HL-60/S4 treated with retinoic acid at 250 ng/mL for 4 days and 3 days (cell line): ENCODE results near the gene WNK2.

ENCODE experiments used
- in situ Hi-C: fragments of 300-500 bp; cut with MboI; formaldehyde crosslinking; loops from 2 replicates; pipeline ENCODE4 v1.7.0; 2022; ENCODE audit warnings: low sequenced_read_pairs

Gene WNK2

DNA sequence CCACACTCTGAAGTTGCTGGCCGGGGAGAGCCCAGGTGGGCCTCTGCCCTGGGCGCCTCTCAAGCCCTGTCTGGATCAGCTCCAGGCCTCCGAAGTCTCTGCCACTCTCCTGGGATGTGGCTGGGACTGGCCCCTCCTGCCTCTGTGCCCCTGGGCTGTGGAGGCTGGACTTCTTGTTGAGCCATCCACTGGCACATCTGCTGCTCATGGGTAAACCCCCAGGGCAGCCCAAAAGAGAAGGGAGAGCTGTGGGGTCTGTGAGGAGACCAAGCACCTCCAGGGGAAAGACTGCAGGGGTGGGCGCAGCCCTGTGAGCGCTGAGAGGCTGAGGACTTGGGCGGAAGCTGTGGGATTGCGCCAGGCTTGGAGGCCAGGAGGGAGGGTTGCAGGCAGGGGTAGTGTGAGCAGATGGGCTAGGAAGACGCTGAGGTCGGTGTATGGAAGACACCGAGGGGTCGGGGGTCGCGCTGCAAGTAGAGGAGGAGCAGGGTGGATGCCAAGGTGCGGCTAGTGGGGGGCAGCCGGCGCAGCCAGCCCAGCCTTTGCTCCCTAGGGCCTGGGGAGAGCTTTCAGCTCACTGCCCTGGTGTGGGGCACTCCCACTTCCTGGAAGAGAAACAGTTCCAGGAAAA lies 118.1 kb downstream of the WNK2 start:
- in situ Hi-C loops = loop anchor here (25.0 kb wide), 1 partner anchor 340 kb away; no protein-coding TSS in a partner anchor

DNA sequence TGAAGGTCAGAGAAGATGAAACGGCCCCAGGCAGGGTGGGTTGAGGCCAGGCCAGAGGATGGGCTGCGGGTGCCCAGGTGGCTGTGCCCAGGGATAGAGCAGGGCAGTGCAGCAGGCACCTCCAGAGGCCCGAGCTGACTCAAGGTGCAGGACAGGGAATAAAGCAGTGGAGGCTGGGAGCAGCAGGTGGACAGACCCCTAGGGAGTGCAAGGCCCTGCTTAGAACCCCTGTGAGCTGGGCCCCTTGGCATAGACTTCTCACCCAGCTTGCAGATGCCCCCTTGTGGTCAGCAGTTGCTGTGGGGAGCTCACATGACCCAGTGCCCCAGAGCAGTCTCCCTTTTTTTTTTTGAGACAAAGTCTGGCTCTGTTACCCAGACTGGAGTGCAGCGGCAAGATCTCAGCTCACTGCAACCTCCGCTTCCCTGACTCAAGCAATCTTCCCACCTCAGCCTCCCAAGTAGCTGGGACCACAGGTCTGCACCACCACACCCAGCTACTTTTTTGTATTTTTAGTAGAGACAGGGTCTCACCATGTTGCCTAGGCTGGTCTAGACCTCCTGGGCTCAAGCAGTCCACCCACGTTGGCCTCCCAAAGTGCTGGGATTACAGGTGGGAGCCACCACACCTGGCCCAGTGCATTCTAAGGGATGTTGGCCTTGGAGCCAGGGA lies 118.8 kb downstream of the WNK2 start:
- in situ Hi-C loops = loop anchor here (25.0 kb wide), 1 partner anchor 340 kb away; no protein-coding TSS in a partner anchor

DNA sequence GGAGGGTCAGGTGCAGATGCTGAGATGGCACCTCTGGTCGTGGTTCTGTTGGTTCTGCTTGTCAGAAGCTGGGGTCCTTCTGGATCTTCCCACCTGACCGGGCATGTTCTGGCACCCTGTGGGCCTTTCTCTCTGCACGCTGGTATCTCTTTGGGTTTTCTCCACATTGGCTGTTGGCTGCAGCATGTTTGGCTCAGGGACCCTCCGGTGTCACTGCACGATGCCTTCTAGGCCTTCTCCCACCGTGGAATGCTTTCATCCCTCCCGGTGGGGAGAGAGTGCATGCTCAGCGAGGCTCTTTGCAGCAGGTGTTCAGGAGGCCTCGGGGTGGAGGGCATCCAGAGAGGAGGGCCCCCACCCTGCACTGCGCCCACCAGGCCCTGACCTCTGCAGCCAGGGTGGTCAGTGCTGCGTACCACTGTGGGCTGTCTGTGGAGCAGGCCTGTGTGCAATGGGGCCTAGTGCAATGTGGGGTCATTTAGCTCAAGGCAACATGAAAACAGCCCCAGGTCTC lies 119.4 kb downstream of the WNK2 start:
- in situ Hi-C loops = loop anchor here (25.0 kb wide), 1 partner anchor 341 kb away; no protein-coding TSS in a partner anchor

DNA sequence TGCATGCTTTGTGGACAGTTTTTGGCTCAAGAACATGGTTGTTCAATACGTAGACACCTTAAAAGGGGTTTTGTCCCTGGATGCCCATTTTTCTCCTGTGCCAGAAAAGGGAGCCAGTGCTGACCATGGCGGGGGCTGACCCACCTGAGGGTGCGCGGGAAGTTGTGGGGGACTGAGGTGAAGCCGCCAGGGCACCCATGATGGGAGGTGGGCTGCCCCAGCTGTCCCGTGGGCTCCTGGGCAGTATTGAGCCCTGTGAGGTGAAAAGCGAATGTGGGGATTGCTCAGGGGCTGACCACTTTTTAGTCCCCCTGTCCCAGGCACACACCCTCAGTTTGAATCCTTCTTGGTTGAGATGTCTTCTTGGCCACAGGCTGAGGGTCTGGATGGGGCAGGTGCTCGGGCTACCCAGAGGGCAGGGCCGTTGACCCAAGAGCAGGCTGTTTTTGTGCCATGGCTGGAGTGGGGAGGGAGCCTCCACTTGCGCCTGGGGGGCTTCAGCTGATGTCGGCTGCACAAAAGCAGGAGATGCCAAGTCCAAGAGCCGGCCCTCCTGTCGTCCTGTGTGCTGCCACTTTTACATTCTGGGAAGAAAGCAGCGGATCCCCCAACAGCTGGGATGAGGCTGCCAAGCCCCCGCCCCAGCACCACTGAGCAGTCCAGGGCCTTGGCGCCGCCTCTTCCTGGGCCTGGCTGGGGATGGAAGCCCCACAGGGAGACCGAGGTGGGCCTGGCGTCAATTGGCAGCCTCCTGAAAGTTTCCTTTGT lies 120.1 kb downstream of the WNK2 start:
- in situ Hi-C loops = loop anchor here (25.0 kb wide), 1 partner anchor 342 kb away; no protein-coding TSS in a partner anchor

DNA sequence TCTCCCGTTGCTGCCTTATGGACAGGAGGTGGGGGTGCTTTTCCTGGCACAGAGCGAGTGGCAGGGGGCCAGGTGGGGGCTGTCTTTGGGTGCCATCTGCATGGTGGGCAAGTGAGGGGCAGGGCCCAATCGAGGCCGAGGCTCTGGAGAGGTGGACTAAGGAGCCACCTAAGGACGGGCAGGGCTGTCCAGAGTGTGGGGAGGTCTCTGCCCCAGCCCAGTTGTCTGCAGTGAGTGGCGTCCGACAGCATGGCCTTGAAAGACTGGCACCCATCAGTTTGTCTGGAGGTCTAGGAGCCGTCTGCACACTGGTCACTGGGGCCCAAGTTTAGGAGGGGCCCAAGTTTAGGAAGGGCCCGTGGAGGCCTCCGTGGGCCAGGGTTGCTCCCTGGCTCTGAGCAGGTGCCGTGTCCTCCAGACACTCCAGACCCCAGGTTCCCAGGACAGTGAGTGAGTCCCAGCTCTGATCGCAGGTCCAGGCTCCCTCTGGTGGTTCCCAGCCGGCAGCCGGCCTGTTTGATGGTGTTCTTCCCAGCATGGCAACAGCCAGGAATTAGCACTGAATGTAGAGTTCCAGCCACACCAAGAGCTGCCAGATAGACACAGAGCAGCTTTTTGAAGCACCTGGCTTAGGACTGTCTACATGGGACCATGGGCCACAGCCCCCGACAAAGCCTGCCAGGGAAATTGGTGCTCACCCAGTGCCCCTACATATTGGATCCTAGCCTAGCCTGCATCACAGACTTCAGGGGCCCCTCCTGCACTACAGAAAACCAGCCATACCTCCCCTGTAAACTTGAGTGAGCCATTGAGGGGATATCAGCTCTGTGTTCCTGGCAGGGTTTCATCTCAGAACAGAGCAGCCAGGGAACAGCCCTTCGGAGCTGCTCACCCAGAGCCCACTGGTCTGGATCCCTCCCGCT lies 120.9 kb downstream of the WNK2 start:
- in situ Hi-C loops = loop anchor here (25.0 kb wide), 1 partner anchor 343 kb away; no protein-coding TSS in a partner anchor

DNA sequence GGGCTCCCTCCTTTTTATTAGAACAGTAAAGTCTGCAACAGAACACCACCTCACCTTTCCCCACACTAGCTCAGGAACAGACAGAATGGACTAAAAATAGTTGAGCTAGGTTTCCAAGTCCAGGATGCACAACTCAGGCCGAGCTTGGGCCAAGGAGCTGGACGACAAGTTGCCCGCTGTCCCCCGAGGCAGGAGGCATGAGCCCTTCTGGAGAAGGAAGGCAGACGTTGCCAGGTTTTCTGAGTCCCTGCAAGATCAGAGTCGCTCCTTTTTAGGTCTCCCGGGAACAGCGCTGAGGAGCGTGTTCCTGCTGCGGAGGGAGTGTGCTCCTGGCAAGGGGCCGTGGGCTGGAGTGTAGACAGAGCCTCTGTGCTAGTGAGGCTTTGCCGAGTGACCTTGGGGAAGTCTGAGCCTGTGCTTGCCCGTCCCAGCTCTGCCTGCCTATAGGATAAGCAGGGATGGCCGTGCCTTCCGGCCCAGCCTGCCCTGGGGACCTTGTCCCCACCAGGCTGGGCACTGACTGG lies 121.6 kb downstream of the WNK2 start:
- in situ Hi-C loops = loop anchor here (25.0 kb wide), 1 partner anchor 343 kb away; no protein-coding TSS in a partner anchor

DNA sequence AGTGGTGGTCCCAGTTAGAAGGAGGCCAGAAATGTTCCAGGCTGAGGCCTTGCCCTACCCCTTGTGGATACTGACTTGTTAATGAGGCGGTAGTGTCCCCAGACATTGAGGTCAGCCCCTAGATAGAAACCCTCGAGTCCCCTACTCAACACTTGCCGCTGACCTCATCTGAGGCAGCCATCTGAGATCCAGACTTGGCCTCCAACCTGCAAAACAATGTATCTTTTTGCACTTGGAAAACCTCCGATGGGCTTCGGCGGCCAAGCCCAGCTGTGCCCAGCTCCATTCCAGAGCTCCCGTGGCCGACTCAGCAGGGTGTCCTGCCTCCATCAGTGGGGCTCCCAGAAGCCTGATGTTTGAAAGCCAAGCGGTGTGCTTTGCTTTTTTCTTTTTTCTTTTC lies 122.1 kb downstream of the WNK2 start:
- in situ Hi-C loops = loop anchor here (25.0 kb wide), 1 partner anchor 344 kb away; no protein-coding TSS in a partner anchor

DNA sequence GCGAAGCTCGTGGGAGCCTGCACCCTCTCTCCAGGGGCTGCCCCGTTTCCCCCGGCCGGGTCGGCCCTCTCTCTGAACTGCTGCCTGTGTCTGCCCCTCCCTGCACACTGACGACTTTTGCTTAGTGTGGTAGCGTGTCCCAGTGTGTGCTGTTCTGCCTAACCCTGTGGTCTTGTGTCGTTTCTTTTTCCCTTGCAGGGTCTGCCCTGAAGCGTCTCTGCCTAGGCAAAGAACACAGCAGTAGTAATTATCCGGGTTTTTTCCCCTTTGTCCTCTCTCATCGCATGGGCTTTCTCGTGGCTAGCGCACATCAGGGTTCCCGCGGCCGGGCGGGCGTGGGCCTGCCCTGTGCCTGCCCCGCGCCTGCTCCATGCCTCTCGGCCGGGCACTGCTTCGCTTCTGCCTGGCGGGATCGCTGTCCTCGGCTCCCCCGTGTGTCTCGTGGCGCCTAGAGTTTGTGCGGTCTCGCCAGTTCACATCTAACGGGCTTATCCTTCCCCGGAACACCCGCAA lies 122.7 kb downstream of the WNK2 start:
- in situ Hi-C loops = loop anchor here (25.0 kb wide), 1 partner anchor 344 kb away; no protein-coding TSS in a partner anchor

DNA sequence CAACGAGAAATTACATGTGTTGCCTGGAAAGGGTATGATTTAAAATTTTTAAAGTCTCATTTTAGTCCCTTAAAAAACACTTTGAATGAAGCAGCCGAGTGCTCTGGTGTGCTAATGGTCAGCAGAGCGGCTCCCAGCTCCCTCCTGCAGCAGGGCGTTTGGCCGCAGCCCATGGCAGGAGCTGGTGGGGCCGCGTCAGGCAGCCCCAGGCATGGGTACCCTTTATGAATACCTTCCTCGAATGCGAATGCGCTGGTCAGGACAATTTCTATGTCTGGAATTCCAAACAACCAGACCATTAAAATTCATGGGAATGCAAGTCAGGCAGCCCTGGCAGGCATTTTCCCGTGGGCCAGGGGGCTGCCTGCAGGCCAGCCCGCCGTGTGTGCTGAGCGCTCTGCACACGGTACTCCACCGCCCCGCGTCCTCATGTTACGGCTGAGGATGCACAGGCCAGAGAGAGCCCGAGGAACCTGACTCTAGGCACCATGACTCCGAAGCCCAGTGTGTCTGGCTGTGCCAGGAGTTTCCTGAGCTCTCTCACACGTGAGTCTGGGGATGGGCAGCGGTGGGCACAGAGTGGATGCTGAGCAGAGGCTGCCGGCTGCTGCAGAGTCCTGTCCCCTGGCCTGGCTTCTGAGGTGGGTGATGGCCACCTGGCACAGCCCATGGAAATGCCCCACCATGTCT lies 123.7 kb downstream of the WNK2 start:
- in situ Hi-C loops = loop anchor here (25.0 kb wide), 1 partner anchor 345 kb away; no protein-coding TSS in a partner anchor

DNA sequence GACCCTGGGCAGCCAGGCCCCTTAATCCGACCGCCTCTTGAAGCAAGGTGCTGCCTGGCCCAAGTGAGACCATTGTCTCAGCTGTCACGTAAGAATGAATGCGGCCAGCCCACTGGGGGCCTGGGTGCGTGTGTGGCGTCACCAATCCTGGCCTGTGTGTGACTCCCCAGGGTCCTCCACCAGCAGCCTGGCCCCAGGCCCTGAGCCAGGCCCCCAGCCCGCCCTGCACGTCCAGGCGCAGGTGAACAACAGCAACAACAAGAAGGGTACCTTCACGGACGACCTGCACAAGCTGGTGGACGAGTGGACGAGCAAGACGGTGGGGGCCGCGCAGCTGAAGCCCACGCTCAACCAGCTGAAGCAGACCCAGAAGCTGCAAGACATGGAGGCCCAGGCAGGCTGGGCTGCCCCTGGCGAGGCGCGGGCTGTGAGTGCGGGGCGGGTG lies 124.2 kb downstream of the WNK2 start:
- in situ Hi-C loops = loop anchor here (25.0 kb wide), 1 partner anchor 346 kb away; no protein-coding TSS in a partner anchor

DNA sequence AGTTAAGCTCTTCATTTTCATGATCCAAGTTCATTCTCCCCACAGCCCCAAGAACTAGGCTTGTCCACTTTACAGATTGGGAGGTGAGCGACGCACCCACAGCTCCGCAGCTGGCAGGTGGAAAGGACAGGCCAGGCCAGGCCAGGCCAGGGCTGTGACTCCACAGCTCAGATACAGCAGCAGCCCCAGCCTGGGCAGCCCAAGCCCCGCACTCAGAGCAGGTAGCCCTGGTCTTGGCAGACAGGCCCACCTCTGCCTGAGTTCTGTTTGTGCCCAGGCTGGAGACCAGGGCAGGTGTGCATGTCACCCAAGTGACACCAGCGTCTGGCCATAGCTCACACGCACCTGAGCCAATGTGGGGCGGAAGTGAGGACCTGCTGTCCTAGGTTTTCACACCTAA lies 124.7 kb downstream of the WNK2 start:
- in situ Hi-C loops = loop anchor here (25.0 kb wide), 1 partner anchor 346 kb away; no protein-coding TSS in a partner anchor

DNA sequence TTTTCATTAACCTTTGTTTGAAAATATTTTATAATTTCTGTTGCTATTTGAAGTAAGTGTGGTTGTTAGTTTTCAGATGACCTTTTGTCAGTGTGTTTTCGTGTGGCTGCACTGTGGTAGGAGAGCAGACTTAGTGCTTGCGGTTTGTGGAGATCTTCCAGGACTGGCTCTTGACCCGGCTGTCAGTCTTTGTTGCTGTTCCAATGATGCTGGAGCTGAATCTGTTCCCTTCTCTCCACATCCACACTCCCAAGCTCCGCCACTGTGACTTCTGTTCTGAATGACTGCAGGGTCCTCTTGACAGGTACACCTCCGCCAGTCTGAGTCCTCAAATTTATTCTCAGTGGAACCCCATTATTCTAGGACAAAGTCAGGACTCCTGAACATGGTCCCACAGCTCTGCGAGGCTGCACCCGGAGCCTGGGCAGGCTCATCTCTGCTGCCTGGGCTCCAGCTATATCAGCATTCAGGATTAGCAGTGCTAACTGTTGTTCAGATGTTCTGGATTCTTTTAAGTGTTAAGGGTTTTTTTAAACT lies 126.0 kb downstream of the WNK2 start:
- in situ Hi-C loops = loop anchor here (25.0 kb wide), 1 partner anchor 348 kb away; no protein-coding TSS in a partner anchor

DNA sequence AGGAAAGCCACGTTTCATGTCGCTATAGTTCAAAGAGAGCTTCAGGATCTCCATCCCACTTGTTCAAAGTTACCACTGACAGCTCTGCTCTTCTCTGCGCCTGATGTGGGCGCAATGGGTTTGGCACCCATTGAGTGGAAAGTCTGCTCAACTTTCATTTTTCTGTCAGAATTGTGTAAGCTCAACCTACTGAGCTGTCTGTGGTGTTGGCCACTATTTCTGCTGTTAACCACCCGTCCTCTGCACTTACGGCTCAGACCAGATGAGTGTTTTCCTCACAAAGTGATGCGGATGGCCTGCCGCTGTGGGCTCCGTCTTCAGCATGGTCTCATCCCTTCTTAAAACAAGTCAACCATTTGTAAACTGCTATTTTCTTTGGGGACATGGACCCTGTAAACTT lies 131.2 kb downstream of the WNK2 start:
- in situ Hi-C loops = loop anchor here (25.0 kb wide), 1 partner anchor 353 kb away; no protein-coding TSS in a partner anchor

DNA sequence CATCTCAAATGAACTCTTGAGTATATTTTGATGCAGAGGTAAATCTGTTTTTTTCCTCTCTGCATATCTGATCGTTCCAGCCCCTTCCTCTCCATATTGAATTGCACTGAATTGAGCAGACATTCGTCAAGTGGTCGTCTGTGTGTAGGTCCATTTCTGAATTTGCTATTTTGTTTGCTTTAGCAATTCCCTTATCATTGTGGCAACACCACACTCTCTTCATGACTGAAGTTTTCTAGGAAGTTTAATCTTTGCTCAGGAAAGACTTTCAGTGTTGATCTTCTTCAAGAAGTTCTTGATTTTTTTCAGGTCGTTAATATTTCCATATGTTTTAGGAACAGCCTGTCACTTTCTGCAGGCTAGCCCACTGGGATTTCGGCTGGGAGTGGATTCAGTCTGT lies 132.0 kb downstream of the WNK2 start:
- in situ Hi-C loops = loop anchor here (25.0 kb wide), 1 partner anchor 354 kb away; no protein-coding TSS in a partner anchor

DNA sequence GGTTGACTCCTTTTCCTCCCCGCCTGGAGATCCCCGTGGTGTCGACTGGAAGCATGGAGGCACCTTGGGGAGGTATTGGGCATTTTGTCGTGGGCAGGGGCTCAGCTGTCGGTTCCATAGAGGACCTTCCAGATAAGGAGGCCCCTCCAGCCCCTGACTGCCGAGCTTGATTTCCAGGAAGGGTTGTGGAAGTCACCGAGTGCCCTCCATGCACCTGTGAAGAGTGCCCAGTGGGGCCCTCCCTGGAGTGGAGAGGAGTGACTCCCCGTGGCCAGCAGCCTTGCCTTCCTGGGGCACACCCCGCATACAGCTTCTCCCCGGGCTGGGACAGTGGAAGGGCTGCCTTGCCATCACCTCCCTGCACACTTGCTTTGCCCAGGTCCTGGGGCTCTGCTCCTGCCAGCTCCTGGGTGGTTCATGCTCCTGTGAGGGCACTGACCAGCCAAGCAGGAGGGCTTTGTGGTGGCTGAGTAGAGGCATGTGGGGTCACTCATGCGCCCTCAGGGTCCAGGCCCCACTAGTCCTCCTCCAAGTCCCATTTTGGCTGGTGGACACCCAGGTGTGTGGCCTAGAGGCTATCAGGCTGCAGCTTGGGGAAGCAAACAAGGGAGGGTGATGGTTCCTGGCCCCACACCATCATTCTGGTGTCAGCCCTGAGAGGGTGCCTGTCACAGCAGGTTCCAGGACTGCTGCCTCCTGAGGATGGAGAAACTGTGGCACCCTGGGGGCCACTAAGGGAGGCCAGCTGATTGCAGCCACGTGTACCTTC lies 133.0 kb downstream of the WNK2 start:
- in situ Hi-C loops = loop anchor here (25.0 kb wide), 1 partner anchor 355 kb away; no protein-coding TSS in a partner anchor

DNA sequence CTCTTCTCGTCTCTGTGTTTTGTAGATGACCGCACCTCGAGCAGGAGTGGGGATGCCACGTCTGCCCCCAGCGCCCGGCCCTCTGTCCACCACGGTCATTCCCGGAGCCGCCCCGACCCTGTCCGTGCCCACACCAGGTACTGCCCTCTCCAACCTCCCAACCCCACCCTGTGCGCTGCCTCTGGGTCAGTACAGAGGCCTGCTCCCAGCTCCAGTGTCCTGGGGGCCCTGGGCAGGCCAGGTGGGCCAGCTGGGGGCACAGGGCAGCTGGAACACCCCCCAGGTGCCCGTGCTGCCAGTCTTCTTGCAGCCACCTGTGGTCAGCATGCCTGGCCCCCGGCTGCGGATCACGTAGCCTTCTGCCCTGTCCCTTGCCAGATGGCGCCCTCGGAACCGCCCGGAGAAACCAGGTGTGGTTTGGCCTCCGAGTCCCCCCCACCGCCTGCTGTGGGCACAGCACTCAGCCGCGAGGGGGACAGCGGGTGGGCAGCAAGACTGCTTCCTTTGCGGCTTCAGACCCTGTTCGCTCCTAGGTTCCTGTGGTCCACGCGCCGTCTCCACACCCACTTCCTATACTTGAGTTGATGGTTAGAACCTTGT lies 133.7 kb downstream of the WNK2 start:
- in situ Hi-C loops = loop anchor here (25.0 kb wide), 1 partner anchor 355 kb away; no protein-coding TSS in a partner anchor

DNA sequence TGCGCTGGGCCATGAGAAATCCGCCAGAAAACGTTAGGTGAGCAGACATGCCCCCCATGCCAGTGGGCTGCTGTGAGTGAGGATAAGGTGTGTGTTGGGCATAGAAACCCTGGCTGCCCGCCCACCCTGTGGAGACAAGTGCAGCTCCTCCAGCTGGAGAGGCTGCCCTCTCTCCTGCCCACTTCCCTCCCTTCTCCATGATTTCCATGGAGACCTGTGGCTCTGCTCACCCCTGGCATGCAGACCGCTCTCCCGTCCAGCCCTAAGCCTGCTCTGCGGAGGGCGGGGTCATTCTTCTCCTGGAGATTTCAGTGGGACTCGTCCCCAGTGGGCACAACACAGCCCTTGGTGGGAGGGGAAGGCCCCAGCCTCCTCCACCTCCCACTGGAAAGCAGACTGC lies 134.5 kb downstream of the WNK2 start:
- in situ Hi-C loops = loop anchor here (25.0 kb wide), 1 partner anchor 356 kb away; no protein-coding TSS in a partner anchor
